ENCODE data around the gene STEAP3. TPM values are rescaled to one million over a fixed set of nuclear protein-coding genes. Genes with fewer than 3 reads are reported as not detected.

STEAP3 gene
- total RNA-seq, 2 donors from 2014 or later, result 26.6 to 52.2 TPM

- H3K27me3 ChIP-seq, result no peaks in the 10 kb centered on the region
- no peaks in the 10 kb centered on the region for H3K9me3 ChIP-seq
- no peak for TF ChIP-seq CTCF (IDR thresholded peaks at IDR 0.05)
- H3K36me3 ChIP-seq, result no peaks in the 10 kb centered on the region
- no peaks in the 10 kb centered on the region for H3K4me1 ChIP-seq
- DNase-seq, result no peak
- intact Hi-C loops (cut with DNase I), result loop anchor here (5.0 kb wide), 1 partner anchor 166 kb away; no protein-coding TSS in a partner anchor
- no peak overlapping the region for H3K4me3 ChIP-seq
- H3K27ac ChIP-seq, result no peak overlapping the region
- H3K9ac ChIP-seq (ENCODE audit: low read depth in 2 of 2, low read length in 2 of 2), result no peak overlapping the region
Measured at GRCh38 chr2:119177838-119178190, 45.8 kb upstream of the STEAP3 start.

GRCh38 chr2:119178776-119179175 lies 44.9 kb upstream of the STEAP3 start:
- no peak for TF ChIP-seq CTCF (IDR thresholded peaks at IDR 0.05)
- intact Hi-C loops (cut with DNase I), result loop anchor here (5.0 kb wide), 1 partner anchor 166 kb away; no protein-coding TSS in a partner anchor
- Histone ChIP-seq H3K9me3 (no peaks in the 10 kb centered on the region), H3K9ac (ENCODE audit: low read depth in 2 of 2, low read length in 2 of 2) (no peak overlapping the region), H3K4me3 (no peak overlapping the region), H3K27me3 (no peaks in the 10 kb centered on the region), H3K4me1 (no peaks in the 10 kb centered on the region), H3K36me3 (no peaks in the 10 kb centered on the region), H3K27ac (no peak overlapping the region)
- no peak for DNase-seq

- H3K9me3 ChIP-seq, result no peaks in the 10 kb centered on the region
- H3K27me3 ChIP-seq, result no peaks in the 10 kb centered on the region
- TF ChIP-seq CTCF (IDR thresholded peaks at IDR 0.05), result no peak
- no peak for DNase-seq
- H3K27ac ChIP-seq, result no peak overlapping the region
- H3K4me3 ChIP-seq, result no peak overlapping the region
- H3K36me3 ChIP-seq, result no peaks in the 10 kb centered on the region
- intact Hi-C loops (cut with DNase I), result loop anchor here (5.0 kb wide), 1 partner anchor 167 kb away; no protein-coding TSS in a partner anchor
- H3K9ac ChIP-seq (ENCODE audit: low read depth in 2 of 2, low read length in 2 of 2), result no peak overlapping the region
- no peaks in the 10 kb centered on the region for H3K4me1 ChIP-seq
Measured at GRCh38 chr2:119179202-119179601, 44.4 kb upstream of the STEAP3 start.

GRCh38 chr2:119179991-119180390 lies 43.6 kb upstream of the STEAP3 start:
- intact Hi-C loops (cut with DNase I), result loop anchor here (5.0 kb wide), 1 partner anchor 168 kb away; no protein-coding TSS in a partner anchor
- Histone ChIP-seq H3K4me3 (no peak overlapping the region), H3K4me1 (no peaks in the 10 kb centered on the region), H3K9ac (ENCODE audit: low read depth in 2 of 2, low read length in 2 of 2) (no peak overlapping the region), H3K27me3 (no peaks in the 10 kb centered on the region), H3K36me3 (no peaks in the 10 kb centered on the region), H3K9me3 (no peaks in the 10 kb centered on the region), H3K27ac (no peak overlapping the region)
- DNase-seq, result no peak
- TF ChIP-seq CTCF (IDR thresholded peaks at IDR 0.05), result no peak

GRCh38 chr2:119180892-119181291 lies 42.7 kb upstream of the STEAP3 start:
- H3K36me3 ChIP-seq, result no peaks in the 10 kb centered on the region
- no peak overlapping the region for H3K4me3 ChIP-seq
- H3K4me1 ChIP-seq, result no peaks in the 10 kb centered on the region
- no peaks in the 10 kb centered on the region for H3K9me3 ChIP-seq
- DNase-seq, result no peak
- H3K27ac ChIP-seq, result no peak overlapping the region
- intact Hi-C loops (cut with DNase I), result no loop called here
- TF ChIP-seq CTCF (IDR thresholded peaks at IDR 0.05), result no peak
- H3K9ac ChIP-seq (ENCODE audit: low read depth in 2 of 2, low read length in 2 of 2), result no peak overlapping the region
- no peaks in the 10 kb centered on the region for H3K27me3 ChIP-seq
